Progenitor cell of endocrine pancreas (in vitro differentiated cells): ENCODE results near the gene CEP76. TPM values are rescaled to one million over a fixed set of nuclear protein-coding genes. Genes with fewer than 3 reads are reported as not detected.
"Not testable (repeated sequence)": the region's sequence is repeated elsewhere in the genome, so short reads cannot be mapped to it uniquely, and the experiment has no call there.

Source experiments
- DNase-seq: peaks from one replicate; pipeline ENCODE4 v3.0.0; 2021; ENCODE audit warnings: low spot score; ENCODE audit not compliant: unreplicated experiment
- H3K27ac Mint-ChIP-seq: 2 replicates; pipeline ENCODE4 v1.8.0; 2021; ENCODE audit warnings: mild to moderate bottlenecking, moderate library complexity, mixed read lengths
- H3K27me3 Mint-ChIP-seq: 2 replicates; pipeline ENCODE4 v1.8.0; 2021; ENCODE audit warnings: mixed read lengths
- H3K36me3 Mint-ChIP-seq: 2 replicates; pipeline ENCODE4 v1.8.0; 2022; ENCODE audit warnings: mixed read lengths; ENCODE audit not compliant: insufficient read depth
- H3K4me1 Mint-ChIP-seq: 2 replicates; pipeline ENCODE4 v1.8.0; 2021; ENCODE audit warnings: low read depth, mixed read lengths
- H3K4me3 Mint-ChIP-seq: 2 replicates; pipeline ENCODE4 v1.8.0; 2021; ENCODE audit warnings: low read depth, mild to moderate bottlenecking, moderate library complexity, mixed read lengths
- H3K9me3 Mint-ChIP-seq: 2 replicates; pipeline ENCODE4 v1.8.0; 2021; ENCODE audit warnings: low read depth, mixed read lengths
- total RNA-seq: library from RNA; stranded (reverse); gene quantifications from 2 replicates; pipeline ENCODE4 v1.2.1, GENCODE V29; 2021
- TF ChIP-seq, protein P1 (sequence below): fragments of 200-600 bp; sonication (generic); IDR thresholded peaks from one replicate; pipeline ENCODE4 v1.5.0; 2021; ENCODE audit warnings: antibody characterized with exemption, mild to moderate bottlenecking; ENCODE audit not compliant: unreplicated experiment

CEP76 gene
- total RNA-seq, 1 donor from 2014 or later, result 14.4 TPM

DNA sequence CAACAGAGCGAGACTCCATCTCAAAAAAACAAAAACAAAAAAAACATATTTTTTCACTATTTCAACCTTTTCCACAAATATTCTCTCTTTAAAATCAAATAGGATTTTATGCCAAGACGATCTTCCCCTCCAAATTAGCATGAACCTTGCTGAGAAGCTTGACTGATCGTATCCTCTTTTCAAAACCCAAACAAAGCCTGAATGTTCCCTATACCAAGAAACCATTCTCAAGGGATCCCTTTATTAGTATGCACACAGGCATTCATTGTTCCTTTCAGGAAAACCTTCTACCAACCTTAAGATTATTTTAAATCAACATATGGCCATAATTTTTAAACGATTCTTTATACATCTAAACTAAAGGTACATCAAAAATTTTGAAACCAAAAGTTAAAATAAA lies 50.9 kb downstream of the CEP76 start:
- Mint-ChIP-seq H3K36me3 (peaks cover 3% of the 10 kb centered on the region), H3K27me3 (no peaks in the 10 kb centered on the region), H3K4me3 (no peak overlapping the region), H3K27ac (no peak overlapping the region), H3K4me1 (peaks cover 9% of the 10 kb centered on the region), H3K9me3 (no peaks in the 10 kb centered on the region)
- no peak for DNase-seq
- TF ChIP-seq, protein P1, sequence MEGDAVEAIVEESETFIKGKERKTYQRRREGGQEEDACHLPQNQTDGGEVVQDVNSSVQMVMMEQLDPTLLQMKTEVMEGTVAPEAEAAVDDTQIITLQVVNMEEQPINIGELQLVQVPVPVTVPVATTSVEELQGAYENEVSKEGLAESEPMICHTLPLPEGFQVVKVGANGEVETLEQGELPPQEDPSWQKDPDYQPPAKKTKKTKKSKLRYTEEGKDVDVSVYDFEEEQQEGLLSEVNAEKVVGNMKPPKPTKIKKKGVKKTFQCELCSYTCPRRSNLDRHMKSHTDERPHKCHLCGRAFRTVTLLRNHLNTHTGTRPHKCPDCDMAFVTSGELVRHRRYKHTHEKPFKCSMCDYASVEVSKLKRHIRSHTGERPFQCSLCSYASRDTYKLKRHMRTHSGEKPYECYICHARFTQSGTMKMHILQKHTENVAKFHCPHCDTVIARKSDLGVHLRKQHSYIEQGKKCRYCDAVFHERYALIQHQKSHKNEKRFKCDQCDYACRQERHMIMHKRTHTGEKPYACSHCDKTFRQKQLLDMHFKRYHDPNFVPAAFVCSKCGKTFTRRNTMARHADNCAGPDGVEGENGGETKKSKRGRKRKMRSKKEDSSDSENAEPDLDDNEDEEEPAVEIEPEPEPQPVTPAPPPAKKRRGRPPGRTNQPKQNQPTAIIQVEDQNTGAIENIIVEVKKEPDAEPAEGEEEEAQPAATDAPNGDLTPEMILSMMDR, result no peak

DNA sequence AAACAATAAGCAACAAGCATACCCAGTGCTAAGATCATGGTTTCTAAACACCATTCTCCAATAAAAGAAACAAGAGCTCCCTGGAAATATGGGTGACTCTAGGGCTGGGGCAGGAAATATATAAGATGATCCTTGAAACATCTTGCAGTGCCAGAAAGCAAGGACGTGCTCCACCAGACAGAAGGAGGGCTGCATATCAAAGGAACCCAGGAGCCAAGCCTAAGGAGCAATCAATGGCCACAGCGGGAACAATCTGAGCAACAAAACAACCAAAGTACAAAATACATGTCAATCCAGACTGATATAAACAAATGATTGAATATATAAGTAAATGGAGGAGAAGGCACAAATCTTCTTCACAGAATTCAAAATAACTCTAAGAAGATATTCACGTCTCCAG lies 54.8 kb downstream of the CEP76 start:
- TF ChIP-seq, protein P1, result no peak
- Mint-ChIP-seq H3K4me3 (no peak overlapping the region), H3K27ac (no peak overlapping the region), H3K27me3 (no peaks in the 10 kb centered on the region), H3K36me3 (peaks cover 1% of the 10 kb centered on the region), H3K4me1 (peaks cover 12% of the 10 kb centered on the region), H3K9me3 (no peaks in the 10 kb centered on the region)
- DNase-seq, result no peak

- DNase-seq, result no peak
- no peaks in the 10 kb centered on the region for H3K36me3 Mint-ChIP-seq
- H3K27ac Mint-ChIP-seq, result peak overlapping the region; percentile 11
- H3K9me3 Mint-ChIP-seq, result no peaks in the 10 kb centered on the region
- no peaks in the 10 kb centered on the region for H3K27me3 Mint-ChIP-seq
- H3K4me1 Mint-ChIP-seq, result peaks cover 8% of the 10 kb centered on the region
- no peak overlapping the region for H3K4me3 Mint-ChIP-seq
- TF ChIP-seq, protein P1, result no peak
Observed at GRCh38 chr18:12645751-12646203, 56.7 kb downstream of the CEP76 start.

DNA sequence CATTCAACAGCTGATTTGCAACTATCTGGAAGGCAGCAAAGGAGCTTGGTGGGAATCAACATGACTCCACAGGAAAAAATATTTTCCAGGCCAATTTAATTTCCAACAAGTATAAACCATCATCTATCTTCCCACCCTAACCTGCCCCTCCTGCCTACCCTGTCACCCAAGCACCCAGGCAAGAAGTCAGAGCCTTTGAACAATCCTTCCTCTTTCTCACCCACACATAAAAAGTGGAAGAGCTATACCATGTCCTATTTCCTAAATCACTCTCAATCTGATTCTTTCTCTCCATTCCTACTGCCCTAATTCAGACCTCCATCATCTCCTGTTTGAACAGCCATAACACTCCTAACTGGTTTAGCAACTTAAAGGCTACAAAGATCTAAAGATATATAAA lies 57.3 kb downstream of the CEP76 start:
- TF ChIP-seq, protein P1, result no peak
- Mint-ChIP-seq H3K27me3 (no peaks in the 10 kb centered on the region), H3K4me1 (peaks cover 13% of the 10 kb centered on the region), H3K4me3 (no peak overlapping the region), H3K9me3 (no peaks in the 10 kb centered on the region), H3K27ac (no peak overlapping the region), H3K36me3 (no peaks in the 10 kb centered on the region)
- no peak for DNase-seq

GRCh38 chr18:12643756-12644155 lies 58.8 kb downstream of the CEP76 start:
- H3K4me3 Mint-ChIP-seq, H3K9me3 Mint-ChIP-seq, H3K27me3 Mint-ChIP-seq, DNase-seq, H3K36me3 Mint-ChIP-seq, H3K27ac Mint-ChIP-seq: not testable (repeated sequence)
- H3K4me1 Mint-ChIP-seq, result peaks cover 14% of the 10 kb centered on the region

GRCh38 chr18:12640881-12641200 lies 61.7 kb downstream of the CEP76 start:
- TF ChIP-seq, protein P1, result no peak
- no peak overlapping the region for H3K4me3 Mint-ChIP-seq
- peaks cover 14% of the 10 kb centered on the region for H3K4me1 Mint-ChIP-seq
- no peaks in the 10 kb centered on the region for H3K36me3 Mint-ChIP-seq
- no peaks in the 10 kb centered on the region for H3K27me3 Mint-ChIP-seq
- DNase-seq, result no peak
- H3K27ac Mint-ChIP-seq, result no peak overlapping the region
- no peaks in the 10 kb centered on the region for H3K9me3 Mint-ChIP-seq
